DOHH2 (cell line): Measurements from ENCODE around the gene ZNF526.

Experiments used
- H3F3A ChIP-seq: fragments of 200-600 bp; sonication (generic), shearing (Covaris generic); 2 replicates; pipeline ENCODE4 v1.6.0; 2016; ENCODE audit warnings: antibody characterized with exemption, mild to moderate bottlenecking; ENCODE audit not compliant: control insufficient read depth, insufficient read depth
- H3K27ac ChIP-seq: fragments of 200-600 bp; sonication (generic); 2 replicates; pipeline ENCODE4 v1.5.1; 2014; ENCODE audit warnings: low read depth, mild to moderate bottlenecking, low read length, moderate library complexity
- H3K27me3 ChIP-seq: fragments of 200-600 bp; sonication (generic); 2 replicates; pipeline ENCODE4 v1.6.1; 2014; ENCODE audit warnings: mild to moderate bottlenecking, low read length, mixed read lengths; ENCODE audit not compliant: control insufficient read depth
- H3K36me3 ChIP-seq: fragments of 200-600 bp; sonication (generic); 2 replicates; pipeline ENCODE4 v1.6.1; 2014; ENCODE audit warnings: mild to moderate bottlenecking, low read length, moderate library complexity, mixed read lengths; ENCODE audit not compliant: control insufficient read depth
- H3K4me1 ChIP-seq: fragments of 200-600 bp; sonication (generic); 2 replicates; pipeline ENCODE4 v1.6.1; 2014; ENCODE audit warnings: mild to moderate bottlenecking, low read length, mixed read lengths; ENCODE audit not compliant: control insufficient read depth
- H3K4me2 ChIP-seq: fragments of 200-600 bp; sonication (generic); 2 replicates; pipeline ENCODE4 v1.6.0; 2014; ENCODE audit warnings: mild to moderate bottlenecking, low read length, moderate library complexity
- H3K4me3 ChIP-seq: fragments of 200-600 bp; sonication (generic); 2 replicates; pipeline ENCODE4 v1.5.1; 2014; ENCODE audit warnings: mild to moderate bottlenecking, low read length, mixed read lengths
- H3K79me2 ChIP-seq: fragments of 200-600 bp; sonication (generic); 2 replicates; pipeline ENCODE4 v1.6.1; 2014; ENCODE audit warnings: mild to moderate bottlenecking, low read length, mixed read lengths; ENCODE audit not compliant: control insufficient read depth
- H3K9me2 ChIP-seq: fragments of 200-600 bp; sonication (generic); replicated peaks from 2 replicates; pipeline ENCODE4 v1.6.1; 2014; ENCODE audit warnings: mild to moderate bottlenecking, low read length, mixed read lengths; ENCODE audit not compliant: control insufficient read depth
- H3K9me3 ChIP-seq: fragments of 200-600 bp; sonication (generic); 2 replicates; pipeline ENCODE4 v1.6.1; 2014; ENCODE audit warnings: antibody characterized with exemption, low read length, mixed read lengths; ENCODE audit not compliant: control insufficient read depth, insufficient read depth
- H4K20me1 ChIP-seq: fragments of 200-600 bp; sonication (generic); 2 replicates; pipeline ENCODE4 v1.6.0; 2014; ENCODE audit warnings: low read depth, mild to moderate bottlenecking, antibody characterized with exemption, low read length, moderate library complexity; ENCODE audit not compliant: control insufficient read depth, insufficient read depth
- CTCF ChIP-seq: fragments of 200-600 bp; sonication (generic); IDR thresholded peaks from one replicate; pipeline ENCODE4 v1.5.1; 2014; ENCODE audit warnings: antibody characterized with exemption, mild to moderate bottlenecking, low read depth, low read length; ENCODE audit not compliant: poor library complexity, severe bottlenecking
- EZH2phosphoT487 ChIP-seq: fragments of 200-600 bp; sonication (generic); IDR thresholded peaks from 2 replicates; pipeline ENCODE4 v1.6.1; 2017; ENCODE audit warnings: borderline replicate concordance, mild to moderate bottlenecking, antibody characterized with exemption, low read length, moderate library complexity, mixed read lengths

The ZNF526 gene

GRCh38 chr19:42191855-42192254 lies 28.3 kb upstream of the ZNF526 start:
- H3K4me1 ChIP-seq, result peaks cover 4% of the 10 kb centered on the region

GRCh38 chr19:42193294-42193693 lies 26.8 kb upstream of the ZNF526 start:
- Histone ChIP-seq H3K79me2 (no peaks in the 10 kb centered on the region; the same call in 1 of the 2 replicates), H4K20me1 (no peaks in the 10 kb centered on the region), H3F3A (peaks cover 7% of the 10 kb centered on the region), H3K4me2 (no peak overlapping the region), H3K27me3 (peaks cover 5% of the 10 kb centered on the region; the same call in 1 of the 2 replicates), H3K9me3 (no peaks in the 10 kb centered on the region), H3K36me3 (peaks cover 22% of the 10 kb centered on the region), H3K4me1 (peaks cover 16% of the 10 kb centered on the region), H3K27ac (no peak overlapping the region), H3K9me2 (no peaks in the 10 kb centered on the region), H3K4me3 (no peak overlapping the region)
- TF ChIP-seq EZH2phosphoT487 (no peak), CTCF (no peak)

More at GRCh38 chr19:42191855-42192254, 28.3 kb upstream of the ZNF526 start:
- Histone ChIP-seq H3K79me2 (no peaks in the 10 kb centered on the region), H3K9me3 (no peaks in the 10 kb centered on the region), H3K9me2 (no peaks in the 10 kb centered on the region), H3K4me3 (no peak overlapping the region), H3F3A (peaks cover 7% of the 10 kb centered on the region), H4K20me1 (no peaks in the 10 kb centered on the region), H3K4me2 (no peak overlapping the region), H3K36me3 (peaks cover 10% of the 10 kb centered on the region), H3K27me3 (peaks cover 5% of the 10 kb centered on the region; the same call in 1 of the 2 replicates), H3K27ac (no peak overlapping the region)
- no peak for TF ChIP-seq CTCF
- no peak for TF ChIP-seq EZH2phosphoT487

- Histone ChIP-seq H3K27ac (no peak overlapping the region), H3K79me2 (peaks cover 2% of the 10 kb centered on the region), H3K27me3 (peaks cover 5% of the 10 kb centered on the region; the same call in 1 of the 2 replicates), H3K9me2 (no peaks in the 10 kb centered on the region), H3K4me3 (no peak overlapping the region), H3K4me1 (peaks cover 19% of the 10 kb centered on the region), H4K20me1 (no peaks in the 10 kb centered on the region), H3K4me2 (no peak overlapping the region), H3K9me3 (no peaks in the 10 kb centered on the region), H3K36me3 (peaks cover 24% of the 10 kb centered on the region), H3F3A (peaks cover 7% of the 10 kb centered on the region)
- TF ChIP-seq EZH2phosphoT487 (no peak), CTCF (no peak)
These were observed 26.4 kb upstream of the ZNF526 start for GRCh38 chr19:42193706-42194105.
